Astrocyte of the hippocampus (primary cell): ENCODE measurements around the gene HCFC1.

Source experiments
- DNase-seq: peaks from one replicate; pipeline ENCODE4 v3.0.0; 2011; ENCODE audit warnings: low read depth, low spot score

Gene HCFC1

GRCh38 chrX:153958605-153959004, 13.0 kb downstream of the HCFC1 start:
- no peak for DNase-seq

- no peak for DNase-seq
These were observed 14.4 kb downstream of the HCFC1 start for GRCh38 chrX:153957224-153957623.

- DNase-seq: no peak
These were observed 15.3 kb downstream of the HCFC1 start for GRCh38 chrX:153956044-153956907.

- DNase-seq: no peak
These were observed 16.3 kb downstream of the HCFC1 start for GRCh38 chrX:153955228-153955732.

GRCh38 chrX:153954558-153955227, 16.9 kb downstream of the HCFC1 start:
- DNase-seq: no peak

- DNase-seq: no peak
These were observed 17.6 kb downstream of the HCFC1 start for GRCh38 chrX:153953892-153954557.

GRCh38 chrX:153953342-153953830, 18.2 kb downstream of the HCFC1 start:
- peak; percentile 85 for DNase-seq

GRCh38 chrX:153952373-153953026, 19.1 kb downstream of the HCFC1 start:
- DNase-seq: no peak

- DNase-seq: no peak
These were observed 19.8 kb downstream of the HCFC1 start for GRCh38 chrX:153951683-153952372.

- no peak for DNase-seq
These were observed 21.5 kb downstream of the HCFC1 start for GRCh38 chrX:153950127-153950526.

- no peak for DNase-seq
These were observed 22.5 kb downstream of the HCFC1 start for GRCh38 chrX:153948847-153949805.

GRCh38 chrX:153948002-153948466, 23.6 kb downstream of the HCFC1 start:
- no peak for DNase-seq

- DNase-seq: peak; percentile 85
These were observed 24.4 kb downstream of the HCFC1 start for GRCh38 chrX:153947009-153947769.

GRCh38 chrX:153945956-153946943, 25.4 kb downstream of the HCFC1 start:
- no peak for DNase-seq

- DNase-seq: no peak
These were observed 26.8 kb downstream of the HCFC1 start for GRCh38 chrX:153944800-153945150.

GRCh38 chrX:153944140-153944799, 27.3 kb downstream of the HCFC1 start, which contains the start of gene RENBP:
RENBP (minus strand) TSS chrX:153944643; CDS start chrX:153944610, 33 bp downstream.
- DNase-seq: no peak
